ENCODE measurements around the gene RAP1GAP. TPM values are rescaled to one million over a fixed set of nuclear protein-coding genes. Genes with fewer than 3 reads are reported as not detected.

Gene RAP1GAP
- total RNA-seq, result 157 TPM

DNA sequence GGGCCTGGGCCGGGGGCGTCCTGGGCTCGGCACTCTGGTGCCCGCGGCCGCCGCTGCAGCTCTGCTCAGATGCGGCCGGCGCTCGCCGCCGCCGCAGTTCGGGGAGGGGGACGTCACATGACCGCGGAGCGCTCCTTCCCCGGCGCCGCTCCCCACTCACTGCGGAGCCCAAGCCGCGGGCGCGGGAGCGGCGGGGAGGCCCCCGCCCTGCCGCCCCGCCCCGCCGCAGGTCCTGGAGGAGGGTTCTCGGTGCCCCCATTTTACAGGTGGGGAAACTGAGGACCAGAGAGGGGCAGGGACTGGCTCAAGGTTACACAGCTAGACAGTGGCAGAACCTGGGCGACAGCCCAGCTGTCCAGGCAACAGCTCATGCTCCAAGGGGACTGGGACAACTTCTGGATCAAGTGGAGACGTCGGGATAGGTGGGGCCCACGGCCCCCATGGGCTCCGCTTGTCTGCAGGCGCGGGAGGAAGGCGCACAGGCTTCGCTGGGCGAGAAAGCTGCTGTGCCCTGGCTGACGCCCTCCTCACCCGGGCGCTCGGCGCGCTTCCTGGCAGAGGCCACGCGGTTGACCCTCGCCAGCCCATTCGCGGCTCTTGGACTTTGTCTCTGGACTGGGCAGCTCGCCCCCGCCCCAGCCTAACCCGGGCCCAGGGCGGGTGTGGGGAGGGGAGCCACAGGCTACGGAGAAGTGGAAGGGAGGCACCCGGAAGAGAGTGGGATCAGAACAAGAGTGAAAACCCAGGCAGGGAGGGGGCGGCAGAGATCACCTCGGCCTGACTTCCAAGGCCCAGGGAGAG, at the start of gene RAP1GAP:
Gene RAP1GAP, minus strand, starts transcription at position 100 of the 801 bp plus-strand sequence. CDS start 49,325 bp downstream, outside the sequence.
- peak; percentile 52 for DNase-seq (ENCODE audit: low spot score)

- no peak for DNase-seq (ENCODE audit: low spot score)
These were observed 47.0 kb upstream of the RAP1GAP start for GRCh38 chr1:21716169-21716568.

DNA sequence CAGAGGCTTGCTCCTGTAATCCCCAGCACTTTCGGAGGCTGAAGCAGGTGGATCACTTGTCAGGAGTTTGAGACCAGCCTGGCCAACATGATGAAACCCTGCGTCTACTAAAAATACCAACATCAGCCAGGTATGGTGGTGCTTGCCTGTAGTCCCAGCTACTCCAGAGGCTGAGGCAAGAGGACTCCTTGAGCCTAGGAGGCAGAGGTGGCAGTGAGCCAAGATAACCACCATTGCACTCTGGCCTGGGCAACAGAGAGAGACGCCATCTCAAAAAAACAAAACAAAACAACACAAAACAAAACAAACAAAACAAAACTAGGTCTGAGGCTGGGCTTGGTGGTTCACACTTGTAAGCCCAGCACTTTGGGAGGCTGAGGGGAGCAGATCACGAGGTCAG, 38.7 kb upstream of the RAP1GAP start:
- no peak for DNase-seq (ENCODE audit: low spot score)

DNA sequence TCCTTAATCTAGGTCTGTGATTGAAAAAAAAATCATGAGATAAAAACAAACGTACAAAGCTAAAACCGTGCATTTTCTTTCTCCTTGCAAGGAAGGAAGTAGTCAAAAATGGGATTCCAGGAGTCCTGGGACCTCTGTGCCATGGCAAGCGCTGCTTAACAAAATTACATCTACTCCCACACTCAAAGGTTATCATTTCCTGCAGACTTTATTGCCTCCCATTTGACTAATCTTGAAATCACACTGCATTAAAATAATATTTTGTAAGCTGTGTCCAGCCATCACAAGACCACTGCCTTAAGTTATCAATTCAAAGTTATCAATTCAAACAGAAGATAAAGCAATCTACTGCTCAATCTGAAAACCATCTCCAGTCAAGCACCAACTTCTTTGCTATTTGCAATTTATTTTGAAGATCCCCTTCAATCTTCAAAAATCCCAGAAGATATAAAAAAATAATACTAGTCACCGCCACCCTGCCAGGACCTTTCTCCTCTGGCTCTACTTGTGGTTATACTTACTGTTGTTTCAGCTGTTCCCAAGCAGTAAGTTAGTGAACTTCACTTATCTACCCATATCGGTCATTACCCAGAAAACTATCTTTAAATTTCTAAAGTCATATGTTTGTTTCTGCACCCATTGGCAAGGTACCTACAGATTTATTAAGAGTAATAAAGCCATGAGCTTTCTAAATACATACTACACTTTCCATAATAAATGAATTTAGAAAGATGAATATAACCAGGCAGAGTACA, 38.1 kb upstream of the RAP1GAP start:
- no peak for DNase-seq (ENCODE audit: low spot score)

DNA sequence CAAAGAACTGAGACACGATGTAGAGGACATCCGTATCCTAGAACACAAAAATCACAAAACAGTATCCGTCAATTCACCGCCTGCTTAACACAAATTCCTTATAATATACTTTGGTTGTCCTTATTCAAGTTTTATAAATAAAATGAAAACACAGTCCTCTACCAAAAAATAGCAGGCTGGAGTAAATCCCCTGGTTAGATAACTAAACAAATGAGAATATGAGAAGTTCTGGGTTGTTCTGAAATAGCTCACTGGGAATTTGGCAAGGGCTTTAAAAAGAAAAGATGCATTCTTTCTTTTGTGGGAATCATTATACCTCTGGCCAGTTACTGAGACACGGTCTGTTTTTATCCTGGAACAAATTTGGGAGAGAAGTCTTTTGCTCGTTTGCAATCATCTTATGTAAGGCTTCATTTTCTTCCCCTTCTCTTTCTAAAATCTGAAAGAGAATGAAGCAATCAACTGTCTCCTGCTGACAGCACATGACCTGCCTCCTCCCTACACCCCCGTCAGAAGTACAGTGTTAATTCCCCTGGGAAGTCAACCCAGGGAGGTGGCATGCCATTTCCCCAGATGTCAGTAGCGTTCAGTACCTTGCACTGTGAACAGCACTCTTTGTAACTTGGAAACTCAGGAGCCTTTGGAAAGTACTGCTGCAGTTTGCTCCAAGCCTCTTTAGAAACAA, 37.1 kb upstream of the RAP1GAP start:
- no peak for DNase-seq (ENCODE audit: low spot score)

DNA sequence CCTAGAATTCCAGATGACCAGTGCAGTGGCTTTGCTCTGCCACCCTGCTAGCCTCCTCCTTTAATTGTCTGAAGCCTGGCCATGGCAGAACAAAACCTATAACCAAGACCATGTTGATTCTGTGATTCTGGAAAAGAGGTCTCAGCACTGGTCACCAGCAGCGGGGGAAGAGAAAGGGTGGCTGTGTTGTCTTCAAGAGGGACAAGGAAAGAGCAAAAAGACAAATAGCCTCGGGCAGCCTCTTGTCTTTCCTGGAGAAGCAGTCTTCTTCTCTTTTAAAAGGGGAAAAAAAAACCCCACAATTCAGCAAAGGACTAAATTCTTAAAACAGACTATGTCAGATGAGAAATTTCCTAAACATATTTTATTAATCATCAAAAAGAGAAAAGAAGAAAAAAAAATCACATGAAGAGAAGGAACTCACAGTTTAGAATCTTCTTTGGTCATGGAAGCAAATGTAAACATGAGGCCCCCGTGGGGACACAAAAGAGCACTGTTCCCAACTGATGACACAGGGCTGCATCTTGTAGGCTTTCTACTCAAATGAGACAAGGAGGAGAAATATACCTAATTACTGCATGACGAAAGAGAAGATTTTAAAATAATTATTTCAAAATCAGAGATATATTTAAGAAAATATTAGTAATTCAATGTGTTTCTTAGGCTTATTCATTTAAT, 36.3 kb upstream of the RAP1GAP start:
- no peak for DNase-seq (ENCODE audit: low spot score)

GRCh38 chr1:21704145-21704544, 35.0 kb upstream of the RAP1GAP start:
- DNase-seq (ENCODE audit: low spot score), result no peak

- DNase-seq (ENCODE audit: low spot score), result no peak
These were observed 34.3 kb upstream of the RAP1GAP start for GRCh38 chr1:21703318-21703963.

GRCh38 chr1:21702780-21703179, 33.6 kb upstream of the RAP1GAP start:
- no peak for DNase-seq (ENCODE audit: low spot score)

- DNase-seq (ENCODE audit: low spot score), result no peak
These were observed 32.2 kb upstream of the RAP1GAP start for GRCh38 chr1:21701401-21701800.

DNA sequence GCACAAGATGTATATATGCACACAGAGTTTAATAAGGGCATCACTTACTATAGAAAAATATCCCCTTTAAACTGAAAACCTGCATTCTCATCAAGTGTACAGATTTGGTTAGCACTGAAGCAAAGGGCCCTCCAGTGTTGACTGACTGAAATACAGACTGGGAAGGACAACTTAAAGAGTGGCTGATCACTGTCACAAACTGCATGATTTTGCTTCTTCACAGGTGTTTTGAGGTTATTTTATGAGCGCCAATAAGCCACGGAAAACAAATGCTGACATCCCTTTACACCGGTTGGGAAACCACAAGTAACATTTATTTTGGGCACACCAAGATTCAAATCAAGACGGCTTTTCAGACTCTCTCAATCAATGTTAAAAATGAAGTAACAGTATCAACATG, 30.9 kb upstream of the RAP1GAP start:
- no peak for DNase-seq (ENCODE audit: low spot score)

DNA sequence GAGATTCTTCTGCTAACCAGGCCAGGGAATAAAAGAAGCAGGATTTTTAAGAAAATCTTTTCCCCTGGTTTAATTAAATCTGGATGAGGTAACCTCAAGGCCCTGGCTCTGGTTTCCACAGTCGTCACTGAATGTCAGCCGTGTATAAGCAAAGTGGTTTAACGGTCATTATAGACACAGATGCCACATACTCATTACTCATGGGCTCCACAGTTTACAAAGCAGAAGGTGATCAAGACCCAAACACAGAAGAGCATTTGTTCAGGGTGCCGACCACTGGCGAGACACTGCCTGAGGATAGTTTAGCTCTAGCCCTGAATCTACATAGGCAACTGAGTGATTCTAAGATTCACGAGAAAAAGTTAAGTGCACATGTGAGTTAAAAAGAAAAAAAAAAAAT, 27.8 kb upstream of the RAP1GAP start:
- DNase-seq (ENCODE audit: low spot score), result no peak

DNA sequence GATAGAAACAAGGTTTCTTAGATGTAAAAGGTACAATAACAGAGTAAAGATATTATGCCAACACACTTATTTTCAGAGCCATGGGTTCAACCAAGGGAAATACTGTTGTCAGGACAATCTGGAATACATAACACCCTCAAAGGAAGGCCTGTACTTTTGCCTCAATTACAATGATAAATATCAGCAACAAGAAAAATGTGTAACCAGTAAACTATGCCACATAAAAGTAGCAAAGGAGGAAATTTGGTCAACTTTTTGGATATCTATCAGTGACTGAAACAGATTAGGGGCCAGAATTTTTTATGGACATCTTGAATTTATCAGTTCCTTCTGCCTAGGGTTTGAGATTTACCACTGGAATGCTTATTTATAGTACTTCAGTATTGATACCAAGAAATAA, 24.6 kb upstream of the RAP1GAP start:
- no peak for DNase-seq (ENCODE audit: low spot score)

DNA sequence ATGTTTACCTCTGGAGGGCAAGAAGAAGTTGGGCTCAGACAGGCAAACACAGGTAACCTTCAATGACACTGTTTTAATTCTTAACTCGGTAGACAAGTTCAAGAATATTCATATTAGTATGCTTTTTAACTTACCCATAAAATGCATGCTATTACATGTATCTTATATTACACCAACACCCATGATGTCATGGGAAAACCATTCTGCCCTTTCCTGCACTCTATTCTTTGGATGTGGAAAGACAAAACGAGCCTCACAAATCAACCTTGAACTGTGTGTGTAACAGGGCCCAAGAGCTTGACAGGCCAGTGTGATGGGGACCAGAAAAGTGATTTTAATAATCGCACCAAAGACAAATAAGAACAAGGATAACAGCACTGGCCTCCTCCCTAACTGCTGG, 22.6 kb upstream of the RAP1GAP start:
- DNase-seq (ENCODE audit: low spot score), result no peak

DNA sequence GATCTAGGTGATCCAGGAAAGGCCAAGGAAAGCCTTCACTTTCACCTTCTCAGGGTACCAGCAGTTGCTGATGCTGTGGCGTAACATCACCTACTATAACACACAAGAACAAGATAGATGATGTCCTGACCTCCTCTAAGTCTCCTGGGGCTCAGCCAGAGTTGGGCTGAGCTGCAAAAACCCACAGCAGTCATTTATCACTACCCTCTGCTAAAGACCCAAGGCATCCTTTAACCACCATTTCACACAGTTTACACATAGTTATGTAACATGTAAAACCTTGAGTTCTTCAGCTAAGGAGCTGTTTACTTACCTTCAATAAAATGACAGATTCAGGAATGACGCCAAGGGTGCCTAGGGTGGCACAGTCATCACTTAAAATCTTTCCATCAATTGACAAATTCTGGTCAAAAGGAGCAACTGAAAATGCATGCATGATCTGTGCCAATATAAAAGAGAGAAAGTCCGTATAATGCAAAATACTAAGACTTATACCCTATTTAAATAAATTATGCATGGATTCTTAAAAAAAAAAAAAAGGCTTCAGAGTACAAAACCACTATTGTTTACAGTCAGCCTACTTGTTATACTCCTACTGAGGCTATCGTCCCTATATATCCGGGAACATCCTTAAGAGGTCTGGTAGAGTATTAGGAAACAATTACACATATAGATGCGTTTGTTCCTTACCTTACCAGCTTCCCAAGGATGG, 20.7 kb upstream of the RAP1GAP start:
- DNase-seq (ENCODE audit: low spot score), result no peak

DNA sequence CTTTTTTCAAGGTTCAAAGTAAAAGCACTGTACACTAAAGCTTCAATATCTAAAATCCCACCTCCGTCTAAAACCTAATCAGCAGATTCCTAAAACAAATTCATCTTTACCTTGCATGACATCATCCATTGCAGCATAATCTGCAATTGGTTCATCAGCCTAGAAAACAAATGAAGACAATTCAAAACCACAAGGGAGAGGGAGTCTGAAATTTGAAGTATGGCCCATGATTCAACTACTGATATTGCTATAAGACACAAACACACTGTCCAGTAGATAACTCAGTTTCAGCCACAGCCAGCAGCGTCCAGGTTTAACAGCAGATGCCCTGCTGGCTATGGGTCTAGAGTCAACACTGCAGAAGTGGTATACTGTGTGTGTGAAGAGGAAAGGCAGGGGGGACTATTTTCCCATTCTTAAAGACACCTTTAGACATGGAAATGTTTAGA, 17.9 kb upstream of the RAP1GAP start:
- no peak for DNase-seq (ENCODE audit: low spot score)

GRCh38 chr1:21685946-21686678, 17.0 kb upstream of the RAP1GAP start:
- no peak for DNase-seq (ENCODE audit: low spot score)

- no peak for DNase-seq (ENCODE audit: low spot score)
These were observed 12.3 kb upstream of the RAP1GAP start for GRCh38 chr1:21681426-21681825.

DNA sequence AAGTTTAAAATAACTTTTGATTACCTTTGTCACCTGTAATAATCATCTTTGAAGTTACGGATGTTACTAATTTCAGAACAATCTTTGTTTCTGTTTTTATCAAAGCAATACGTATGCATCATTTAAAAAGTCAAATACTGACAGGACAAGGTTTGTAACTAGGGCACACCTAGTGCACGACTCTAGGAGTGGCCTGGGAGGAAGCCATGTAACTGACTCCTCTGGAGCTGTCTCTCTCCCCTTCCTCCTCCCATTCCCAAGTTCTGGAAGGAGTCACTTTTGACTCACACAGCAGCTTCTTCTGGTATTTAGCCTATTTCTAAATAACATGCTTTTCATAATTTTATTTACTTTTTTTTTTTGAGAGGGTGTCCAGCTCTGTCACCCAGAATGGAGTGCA, 11.8 kb upstream of the RAP1GAP start:
- no peak for DNase-seq (ENCODE audit: low spot score)

DNA sequence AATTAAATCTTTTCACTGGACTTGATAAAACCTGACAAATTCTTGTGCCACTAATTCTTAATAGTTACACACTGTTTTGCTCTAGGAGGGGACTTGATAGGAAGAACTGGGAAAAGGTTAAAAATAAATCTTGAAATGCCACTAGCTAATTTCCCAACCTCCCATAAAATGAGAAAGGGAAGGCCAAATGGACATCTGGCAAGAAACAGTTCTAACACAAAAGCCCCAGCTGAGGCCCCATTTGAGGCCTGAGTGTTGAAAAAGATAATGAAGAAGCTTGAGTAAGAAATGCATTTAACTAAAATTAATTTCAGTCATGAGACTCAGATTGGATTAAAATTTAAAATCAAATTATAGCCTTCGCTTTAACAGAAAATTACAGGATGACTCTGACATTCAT, 11.2 kb upstream of the RAP1GAP start:
- no peak for DNase-seq (ENCODE audit: low spot score)
